ENCODE data around the gene ITGA5.

Gene ITGA5

GRCh38 chr12:54417712-54418440, 1.2 kb downstream of the ITGA5 start:
- H3K36me3 ChIP-seq (ENCODE audit: control insufficient read depth, low read length): no peaks in the 10 kb centered on the region
- H3K27me3 ChIP-seq (ENCODE audit: control insufficient read depth, low read length): peaks cover 69% of the 10 kb centered on the region
- no peaks in the 10 kb centered on the region for H3K9me3 ChIP-seq (ENCODE audit: control insufficient read depth, insufficient read depth, low read length)
- H3K27ac ChIP-seq (ENCODE audit: low read depth, low read length): no peak overlapping the region
- no peaks in the 10 kb centered on the region for H4K20me1 ChIP-seq (ENCODE audit: control insufficient read depth, insufficient read depth, low read depth, low read length)
- H3K79me2 ChIP-seq (ENCODE audit: control insufficient read depth, low read length): no peaks in the 10 kb centered on the region
- H3K4me1 ChIP-seq (ENCODE audit: control insufficient read depth, low read length): peaks cover 10% of the 10 kb centered on the region
- no peaks in the 10 kb centered on the region for H3K9me2 ChIP-seq (replicated peaks; ENCODE audit: control insufficient read depth, low read length)
- no peak overlapping the region for H3K4me3 ChIP-seq (ENCODE audit: low read length)
- H3K4me2 ChIP-seq (ENCODE audit: low read length): no peak overlapping the region
- H3F3A ChIP-seq (ENCODE audit: control insufficient read depth, insufficient read depth): no peaks in the 10 kb centered on the region
- TF ChIP-seq EZH2phosphoT487 (IDR thresholded peaks at IDR 0.05; ENCODE audit: borderline replicate concordance, low read length) (no peak; the same call in 1 of the 2 replicates), CTCF (IDR thresholded peaks at IDR 0.05; ENCODE audit: low read depth, low read length, poor library complexity, severe bottlenecking) (no peak)

GRCh38 chr12:54416687-54417603, 2.1 kb downstream of the ITGA5 start:
- Histone ChIP-seq H3F3A (ENCODE audit: control insufficient read depth, insufficient read depth) (no peaks in the 10 kb centered on the region), H3K9me3 (ENCODE audit: control insufficient read depth, insufficient read depth, low read length) (no peaks in the 10 kb centered on the region), H3K36me3 (ENCODE audit: control insufficient read depth, low read length) (no peaks in the 10 kb centered on the region), H3K27me3 (ENCODE audit: control insufficient read depth, low read length) (peaks cover 60% of the 10 kb centered on the region), H3K9me2 (replicated peaks; ENCODE audit: control insufficient read depth, low read length) (no peaks in the 10 kb centered on the region), H3K27ac (ENCODE audit: low read depth, low read length) (no peak overlapping the region), H3K4me2 (ENCODE audit: low read length) (no peak overlapping the region), H3K4me1 (ENCODE audit: control insufficient read depth, low read length) (peaks cover 15% of the 10 kb centered on the region), H3K79me2 (ENCODE audit: control insufficient read depth, low read length) (no peaks in the 10 kb centered on the region), H4K20me1 (ENCODE audit: control insufficient read depth, insufficient read depth, low read depth, low read length) (no peaks in the 10 kb centered on the region), H3K4me3 (ENCODE audit: low read length) (no peak overlapping the region)
- TF ChIP-seq CTCF (IDR thresholded peaks at IDR 0.05; ENCODE audit: low read depth, low read length, poor library complexity, severe bottlenecking): no peak
- no peak for TF ChIP-seq EZH2phosphoT487 (IDR thresholded peaks at IDR 0.05; ENCODE audit: borderline replicate concordance, low read length)

GRCh38 chr12:54415221-54415929, 3.7 kb downstream of the ITGA5 start:
- Histone ChIP-seq H3K4me1 (ENCODE audit: control insufficient read depth, low read length) (peaks cover 21% of the 10 kb centered on the region), H3K4me3 (ENCODE audit: low read length) (no peak overlapping the region), H3K79me2 (ENCODE audit: control insufficient read depth, low read length) (no peaks in the 10 kb centered on the region)

More at GRCh38 chr12:54415221-54415929, 3.7 kb downstream of the ITGA5 start:
- Histone ChIP-seq H3K9me3 (ENCODE audit: control insufficient read depth, insufficient read depth, low read length) (no peaks in the 10 kb centered on the region), H3K27me3 (ENCODE audit: control insufficient read depth, low read length) (peaks cover 45% of the 10 kb centered on the region), H3K4me2 (ENCODE audit: low read length) (no peak overlapping the region), H4K20me1 (ENCODE audit: control insufficient read depth, insufficient read depth, low read depth, low read length) (no peaks in the 10 kb centered on the region), H3K27ac (ENCODE audit: low read depth, low read length) (no peak overlapping the region), H3K9me2 (replicated peaks; ENCODE audit: control insufficient read depth, low read length) (no peaks in the 10 kb centered on the region), H3K36me3 (ENCODE audit: control insufficient read depth, low read length) (no peaks in the 10 kb centered on the region), H3F3A (ENCODE audit: control insufficient read depth, insufficient read depth) (no peaks in the 10 kb centered on the region)
- no peak for TF ChIP-seq EZH2phosphoT487 (IDR thresholded peaks at IDR 0.05; ENCODE audit: borderline replicate concordance, low read length)
- no peak for TF ChIP-seq CTCF (IDR thresholded peaks at IDR 0.05; ENCODE audit: low read depth, low read length, poor library complexity, severe bottlenecking)
